Colonic mucosa (tissue), 4 donors: ENCODE measurements around the gene HOXC12. TPM values are rescaled to one million over a fixed set of nuclear protein-coding genes. Genes with fewer than 3 reads are reported as not detected.

Experiments used
- DNase-seq: peaks from one replicate; pipeline ENCODE4 v3.0.0-alpha.2; 2020
- H3K27ac ChIP-seq: fragments of 200-600 bp; one replicate; pipeline ENCODE4 v1.8.0; 2021
- H3K27me3 ChIP-seq: fragments of 200-600 bp; one replicate; pipeline ENCODE4 v1.8.0; 2021
- H3K36me3 ChIP-seq: fragments of 200-600 bp; one replicate; pipeline ENCODE4 v1.8.0; 2021
- H3K4me1 ChIP-seq: fragments of 200-600 bp; one replicate; pipeline ENCODE4 v1.8.0; 2021; ENCODE audit warnings: mild to moderate bottlenecking
- H3K4me3 ChIP-seq: fragments of 200-600 bp; one replicate; pipeline ENCODE4 v1.8.0; 2021
- H3K9ac ChIP-seq, 2 donors: one replicate each; pipeline ENCODE4 v1.7.0; 2013; ENCODE audit warnings: control low read depth in 2 of 2, low read depth in 2 of 2, low read length in 2 of 2
- H3K9me3 ChIP-seq: fragments of 200-600 bp; one replicate; pipeline ENCODE4 v1.8.0; 2021
- intact Hi-C: fragments of 100-400 bp; cut with DNase I; formaldehyde crosslinking; loops from one replicate; pipeline ENCODE4 v1.14.1; 2022
- total RNA-seq, 2 donors: library from RNA; stranded (reverse); fragmentation: NEBNext Ultra II Directional in 1 of 2; extraction: Animal tissue kit (Norgen Biotek cat#: 25700) in 1 of 2; gene quantifications; one replicate each; pipeline ENCODE4 v1.2.1, GENCODE V29; 2021
- TF ChIP-seq, protein P1 (sequence below): fragments of 200-600 bp; IDR thresholded peaks from one replicate; pipeline ENCODE4 v1.8.0; 2022; ENCODE audit warnings: antibody characterized with exemption, mild to moderate bottlenecking
- donor health status: healthy.
- donor health status: DM: no; HTN: no; CAD: no.
- donor health status: DM: no; HTN: no; CAD: no.

The HOXC12 gene
- total RNA-seq, 2 donors from 2014 or later: not detected

DNA sequence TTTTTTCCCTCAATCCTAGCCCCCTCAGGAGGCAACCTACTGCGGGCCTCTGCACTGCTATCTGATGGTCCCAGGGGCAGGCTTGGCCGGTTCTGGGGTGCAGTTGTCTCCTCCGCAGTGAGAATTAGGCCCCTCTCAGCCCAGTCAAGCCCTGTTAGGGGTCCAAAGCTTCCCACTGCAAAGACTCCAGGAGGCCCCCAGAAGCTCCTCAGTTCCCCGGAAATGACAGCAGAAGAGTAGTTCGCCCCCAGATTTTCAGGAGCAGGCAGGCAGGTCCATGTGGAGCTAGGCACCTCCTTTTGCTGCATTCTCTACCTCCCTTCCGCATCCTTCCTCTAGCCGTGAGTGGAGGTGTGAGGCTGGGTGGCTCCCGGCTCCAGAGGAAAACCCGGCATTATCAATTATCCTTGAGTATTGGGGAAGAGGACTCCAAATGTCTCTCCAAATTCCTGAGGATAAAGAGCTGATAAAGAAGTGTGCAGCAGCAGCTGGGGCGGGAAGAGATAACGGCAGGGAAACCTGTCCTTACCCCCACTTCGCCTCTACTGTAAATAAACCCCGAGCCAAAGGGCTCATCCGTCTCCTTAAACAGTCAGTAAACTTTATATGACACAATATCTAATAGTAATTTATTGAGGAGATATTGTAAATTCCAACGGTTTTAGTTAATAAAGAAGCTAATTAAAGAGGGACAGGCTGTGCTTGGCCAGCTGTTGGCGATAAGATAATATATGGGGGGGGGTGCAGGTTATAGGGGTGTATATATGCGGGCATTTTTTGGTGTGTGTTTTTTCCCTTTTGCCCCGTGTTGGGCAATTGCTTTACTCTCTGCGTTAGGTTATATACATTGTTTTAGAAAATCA lies 641 bp upstream of the HOXC12 start:
- no peak overlapping the region for H3K4me3 ChIP-seq
- no peaks in the 10 kb centered on the region for H3K9me3 ChIP-seq
- DNase-seq: no peak
- no peaks in the 10 kb centered on the region for H3K4me1 ChIP-seq
- H3K9ac ChIP-seq: no peak overlapping the region
- H3K27ac ChIP-seq: no peak overlapping the region
- TF ChIP-seq, protein P1, sequence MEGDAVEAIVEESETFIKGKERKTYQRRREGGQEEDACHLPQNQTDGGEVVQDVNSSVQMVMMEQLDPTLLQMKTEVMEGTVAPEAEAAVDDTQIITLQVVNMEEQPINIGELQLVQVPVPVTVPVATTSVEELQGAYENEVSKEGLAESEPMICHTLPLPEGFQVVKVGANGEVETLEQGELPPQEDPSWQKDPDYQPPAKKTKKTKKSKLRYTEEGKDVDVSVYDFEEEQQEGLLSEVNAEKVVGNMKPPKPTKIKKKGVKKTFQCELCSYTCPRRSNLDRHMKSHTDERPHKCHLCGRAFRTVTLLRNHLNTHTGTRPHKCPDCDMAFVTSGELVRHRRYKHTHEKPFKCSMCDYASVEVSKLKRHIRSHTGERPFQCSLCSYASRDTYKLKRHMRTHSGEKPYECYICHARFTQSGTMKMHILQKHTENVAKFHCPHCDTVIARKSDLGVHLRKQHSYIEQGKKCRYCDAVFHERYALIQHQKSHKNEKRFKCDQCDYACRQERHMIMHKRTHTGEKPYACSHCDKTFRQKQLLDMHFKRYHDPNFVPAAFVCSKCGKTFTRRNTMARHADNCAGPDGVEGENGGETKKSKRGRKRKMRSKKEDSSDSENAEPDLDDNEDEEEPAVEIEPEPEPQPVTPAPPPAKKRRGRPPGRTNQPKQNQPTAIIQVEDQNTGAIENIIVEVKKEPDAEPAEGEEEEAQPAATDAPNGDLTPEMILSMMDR: no peak
- no peaks in the 10 kb centered on the region for H3K36me3 ChIP-seq
- intact Hi-C loops: no loop called here
- peaks cover 98% of the 10 kb centered on the region for H3K27me3 ChIP-seq

DNA sequence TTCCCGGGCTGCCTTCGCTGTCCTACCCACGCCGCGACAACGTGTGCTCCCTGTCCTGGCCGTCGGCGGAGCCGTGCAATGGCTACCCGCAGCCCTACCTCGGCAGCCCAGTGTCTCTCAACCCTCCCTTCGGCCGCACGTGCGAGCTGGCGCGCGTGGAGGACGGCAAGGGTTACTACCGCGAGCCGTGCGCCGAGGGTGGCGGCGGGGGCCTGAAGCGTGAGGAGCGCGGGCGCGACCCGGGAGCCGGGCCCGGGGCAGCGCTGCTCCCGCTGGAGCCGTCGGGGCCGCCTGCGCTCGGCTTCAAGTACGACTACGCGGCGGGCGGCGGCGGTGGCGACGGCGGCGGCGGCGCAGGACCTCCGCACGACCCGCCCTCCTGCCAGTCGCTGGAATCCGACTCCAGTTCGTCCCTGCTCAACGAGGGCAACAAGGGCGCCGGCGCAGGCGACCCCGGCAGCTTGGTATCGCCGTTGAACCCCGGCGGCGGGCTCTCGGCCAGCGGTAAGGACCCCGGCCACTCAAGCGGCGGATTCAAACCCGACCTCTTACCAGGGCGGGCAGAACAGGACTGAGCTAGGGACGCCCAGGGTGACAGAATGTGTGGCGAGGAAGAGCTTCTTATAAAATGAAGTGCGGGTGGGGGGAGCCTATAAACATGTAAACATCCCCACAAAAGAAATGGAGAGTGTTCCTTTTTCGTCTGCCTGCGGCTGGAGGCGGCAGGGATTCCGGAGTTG lies 503 bp downstream of the HOXC12 start:
- no peaks in the 10 kb centered on the region for H3K36me3 ChIP-seq
- intact Hi-C loops: no loop called here
- H3K27ac ChIP-seq: no peak overlapping the region
- no peaks in the 10 kb centered on the region for H3K4me1 ChIP-seq
- no peak overlapping the region for H3K4me3 ChIP-seq
- H3K9me3 ChIP-seq: no peaks in the 10 kb centered on the region
- TF ChIP-seq, protein P1: no peak
- peaks cover 97% of the 10 kb centered on the region for H3K27me3 ChIP-seq
- H3K9ac ChIP-seq: no peak overlapping the region
- DNase-seq: no peak

DNA sequence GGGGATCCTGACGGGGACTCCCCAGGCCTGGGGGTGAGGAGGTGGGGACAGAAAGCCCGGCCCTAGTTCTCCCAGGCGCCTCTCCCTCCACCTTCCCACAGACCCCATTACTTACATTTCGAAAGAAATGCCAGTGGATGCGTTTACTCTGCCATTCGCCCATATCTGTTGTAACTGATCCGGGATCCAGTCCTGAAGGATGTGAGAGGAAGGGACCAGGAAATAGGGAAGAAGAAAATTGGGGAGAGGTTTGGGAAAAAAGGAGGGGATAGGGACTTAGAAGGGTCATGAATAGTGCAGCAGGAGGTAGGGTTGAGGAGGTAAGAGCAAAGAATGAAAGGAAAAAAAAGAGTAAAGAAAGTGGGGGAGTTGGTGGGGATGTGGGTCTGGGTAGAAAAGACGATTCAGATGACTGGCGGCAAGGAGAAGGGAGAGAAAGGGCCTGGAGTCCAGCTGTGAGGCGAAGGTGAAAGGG lies 1.1 kb downstream of the HOXC12 start:
- DNase-seq: no peak
- Histone ChIP-seq H3K4me1 (no peaks in the 10 kb centered on the region), H3K9me3 (no peaks in the 10 kb centered on the region), H3K4me3 (no peak overlapping the region), H3K9ac (no peak overlapping the region), H3K27ac (no peak overlapping the region), H3K36me3 (no peaks in the 10 kb centered on the region), H3K27me3 (peaks cover 97% of the 10 kb centered on the region)
- intact Hi-C loops: no loop called here
- TF ChIP-seq, protein P1: no peak

DNA sequence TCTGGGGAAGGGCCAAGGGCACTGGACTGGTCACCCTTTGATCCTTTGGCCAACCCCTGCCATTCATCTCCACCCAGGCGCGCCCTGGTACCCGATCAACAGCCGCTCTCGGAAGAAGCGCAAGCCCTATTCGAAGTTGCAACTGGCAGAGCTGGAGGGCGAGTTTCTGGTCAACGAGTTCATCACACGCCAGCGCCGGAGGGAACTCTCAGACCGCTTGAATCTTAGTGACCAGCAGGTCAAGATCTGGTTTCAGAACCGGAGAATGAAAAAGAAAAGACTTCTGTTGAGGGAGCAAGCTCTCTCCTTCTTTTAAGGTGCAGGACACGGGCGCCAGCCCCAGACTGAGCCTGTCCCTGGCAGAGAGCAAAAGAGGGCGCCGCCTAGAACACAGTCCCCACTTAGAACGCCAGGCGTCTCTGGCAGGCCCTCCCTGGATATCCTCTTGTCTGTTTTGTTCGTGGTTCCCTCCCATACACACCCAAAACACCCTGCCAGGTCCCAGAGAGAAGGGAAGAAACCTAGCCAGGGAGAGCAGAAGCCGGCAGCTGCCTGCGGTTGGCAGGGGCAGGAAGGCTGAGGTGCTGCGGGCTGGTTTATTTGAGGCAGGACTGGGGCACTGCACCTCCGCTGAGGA lies 1.7 kb downstream of the HOXC12 start:
- Histone ChIP-seq H3K4me1 (no peaks in the 10 kb centered on the region), H3K27ac (no peak overlapping the region), H3K36me3 (no peaks in the 10 kb centered on the region), H3K4me3 (no peak overlapping the region), H3K9me3 (no peaks in the 10 kb centered on the region), H3K27me3 (peaks cover 97% of the 10 kb centered on the region), H3K9ac (no peak overlapping the region)
- TF ChIP-seq, protein P1: no peak
- DNase-seq: no peak
- intact Hi-C loops: no loop called here

DNA sequence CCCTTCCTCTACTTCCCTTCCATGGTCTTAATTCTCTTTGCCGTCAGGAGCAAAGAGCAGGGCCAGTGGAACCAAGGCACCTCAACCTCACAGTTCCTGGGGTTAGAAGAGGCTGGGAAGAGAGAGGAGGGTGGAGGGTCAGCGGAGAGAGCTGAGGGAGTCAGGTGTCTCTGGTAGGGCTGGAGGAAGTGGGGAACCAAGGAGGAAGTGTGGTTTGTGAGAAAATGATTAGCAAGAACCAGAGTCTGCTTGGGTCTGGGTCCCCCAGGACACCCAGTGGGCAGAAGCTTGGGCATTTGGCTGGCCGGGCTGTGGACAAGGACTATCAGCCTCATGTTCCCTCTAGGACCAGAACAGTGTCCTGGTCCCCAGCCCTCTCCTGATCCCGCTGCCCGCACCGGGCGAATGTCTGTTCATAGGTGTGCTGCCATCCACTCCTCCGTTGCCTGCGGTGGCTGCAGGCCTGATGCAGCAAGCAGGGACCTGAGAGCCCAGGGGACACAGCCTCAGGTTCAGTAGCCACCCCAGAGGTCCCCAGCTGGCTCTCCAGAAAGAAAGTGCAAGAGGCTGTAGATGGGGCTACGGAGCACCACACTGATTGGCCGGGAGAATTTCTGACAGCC lies 2.3 kb downstream of the HOXC12 start:
- Histone ChIP-seq H3K4me3 (no peak overlapping the region), H3K9me3 (no peaks in the 10 kb centered on the region), H3K4me1 (no peaks in the 10 kb centered on the region), H3K27me3 (peaks cover 97% of the 10 kb centered on the region), H3K36me3 (no peaks in the 10 kb centered on the region), H3K27ac (no peak overlapping the region), H3K9ac (no peak overlapping the region)
- no peak for DNase-seq
- intact Hi-C loops: no loop called here
- TF ChIP-seq, protein P1: no peak
